ENCODE results near the gene DEPDC5.

Gene DEPDC5

DNA sequence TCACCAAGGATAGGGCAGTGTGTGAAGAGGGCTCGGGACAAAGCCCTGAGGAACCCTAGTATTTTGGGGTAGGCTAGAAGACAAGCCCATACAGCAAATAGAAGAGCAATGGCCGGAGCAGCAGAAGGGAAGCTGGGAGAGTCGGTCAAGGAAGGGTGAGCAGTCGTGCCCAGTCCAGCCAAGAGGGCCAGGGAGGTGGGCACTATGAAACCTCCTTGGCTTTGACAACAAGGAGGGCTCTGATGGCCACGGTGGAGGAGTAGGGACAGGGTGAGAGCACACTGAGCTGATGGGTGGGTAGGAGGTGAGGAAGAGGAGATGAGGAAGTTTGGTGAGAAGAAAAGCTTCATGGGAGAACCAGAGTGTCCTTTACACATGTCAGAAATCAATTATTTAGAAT, 188.3 kb downstream of the DEPDC5 start:
- no peak overlapping the region for H2AFZ ChIP-seq
- no peaks in the 10 kb centered on the region for H3K79me2 ChIP-seq
- no peaks in the 10 kb centered on the region for H3K4me1 ChIP-seq
- H3K27ac ChIP-seq: no peak overlapping the region
- no peaks in the 10 kb centered on the region for H3K27me3 ChIP-seq (ENCODE audit: control insufficient read depth, insufficient read depth, low read length)
- TF ChIP-seq, protein P1, sequence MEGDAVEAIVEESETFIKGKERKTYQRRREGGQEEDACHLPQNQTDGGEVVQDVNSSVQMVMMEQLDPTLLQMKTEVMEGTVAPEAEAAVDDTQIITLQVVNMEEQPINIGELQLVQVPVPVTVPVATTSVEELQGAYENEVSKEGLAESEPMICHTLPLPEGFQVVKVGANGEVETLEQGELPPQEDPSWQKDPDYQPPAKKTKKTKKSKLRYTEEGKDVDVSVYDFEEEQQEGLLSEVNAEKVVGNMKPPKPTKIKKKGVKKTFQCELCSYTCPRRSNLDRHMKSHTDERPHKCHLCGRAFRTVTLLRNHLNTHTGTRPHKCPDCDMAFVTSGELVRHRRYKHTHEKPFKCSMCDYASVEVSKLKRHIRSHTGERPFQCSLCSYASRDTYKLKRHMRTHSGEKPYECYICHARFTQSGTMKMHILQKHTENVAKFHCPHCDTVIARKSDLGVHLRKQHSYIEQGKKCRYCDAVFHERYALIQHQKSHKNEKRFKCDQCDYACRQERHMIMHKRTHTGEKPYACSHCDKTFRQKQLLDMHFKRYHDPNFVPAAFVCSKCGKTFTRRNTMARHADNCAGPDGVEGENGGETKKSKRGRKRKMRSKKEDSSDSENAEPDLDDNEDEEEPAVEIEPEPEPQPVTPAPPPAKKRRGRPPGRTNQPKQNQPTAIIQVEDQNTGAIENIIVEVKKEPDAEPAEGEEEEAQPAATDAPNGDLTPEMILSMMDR (IDR thresholded peaks at IDR 0.05): no peak
- no peak overlapping the region for H3K9ac ChIP-seq
- H3K4me3 ChIP-seq (ENCODE audit: low read depth, low read length): no peak overlapping the region
- H3K4me2 ChIP-seq (ENCODE audit: low read length): no peak overlapping the region
- H3K9me3 ChIP-seq (ENCODE audit: control insufficient read depth, low read length): no peaks in the 10 kb centered on the region
- H3K36me3 ChIP-seq (ENCODE audit: control insufficient read depth, insufficient read depth, low read length): no peaks in the 10 kb centered on the region

DNA sequence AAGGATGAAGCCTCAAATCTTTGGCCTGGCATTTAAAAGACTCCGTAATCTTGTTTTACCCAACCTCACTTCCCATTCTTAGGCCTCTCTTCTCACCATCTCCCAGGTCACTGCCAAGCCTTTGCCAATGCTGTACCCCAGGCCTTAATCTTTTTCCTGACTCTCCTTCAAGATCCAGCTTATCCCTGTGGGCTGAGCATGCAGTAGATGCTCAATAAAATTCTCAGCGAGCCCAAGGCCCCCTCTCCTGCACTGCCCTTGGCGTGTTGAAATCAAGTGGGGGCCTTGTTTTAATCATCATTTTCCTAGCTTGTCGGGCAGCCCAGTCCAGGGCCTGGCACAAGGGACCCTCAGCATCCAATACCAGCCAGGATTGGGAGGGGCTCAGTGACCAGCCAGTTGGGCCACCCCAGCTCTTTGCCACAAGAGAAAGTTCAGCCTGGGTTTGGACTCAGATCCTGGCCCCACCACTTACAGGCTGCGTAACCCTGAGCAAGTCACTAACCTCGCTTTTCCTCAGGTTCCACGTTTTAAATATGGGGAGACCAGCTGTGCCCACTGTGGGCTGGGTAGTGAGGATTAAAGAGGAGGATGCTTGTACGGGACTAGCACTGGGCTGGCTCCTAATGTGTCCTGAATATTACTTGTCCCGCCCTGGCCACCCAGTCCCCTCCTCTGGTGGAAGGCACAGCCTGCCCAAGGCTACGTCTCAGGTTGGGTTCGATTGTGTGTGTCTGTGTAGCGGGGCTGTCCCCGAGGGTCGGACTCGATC, 189.6 kb downstream of the DEPDC5 start:
- Histone ChIP-seq H3K27me3 (ENCODE audit: control insufficient read depth, insufficient read depth, low read length) (no peaks in the 10 kb centered on the region), H3K9ac (no peak overlapping the region), H3K9me3 (ENCODE audit: control insufficient read depth, low read length) (no peaks in the 10 kb centered on the region), H3K4me3 (ENCODE audit: low read depth, low read length) (peak overlapping the region; percentile 64), H3K36me3 (ENCODE audit: control insufficient read depth, insufficient read depth, low read length) (no peaks in the 10 kb centered on the region), H3K27ac (peak overlapping the region; percentile 78), H3K4me2 (ENCODE audit: low read length) (peak overlapping the region; percentile 89), H3K79me2 (no peaks in the 10 kb centered on the region), H3K4me1 (no peaks in the 10 kb centered on the region), H2AFZ (peak overlapping the region; percentile 85)
- TF ChIP-seq, protein P1 (IDR thresholded peaks at IDR 0.05): no peak

DNA sequence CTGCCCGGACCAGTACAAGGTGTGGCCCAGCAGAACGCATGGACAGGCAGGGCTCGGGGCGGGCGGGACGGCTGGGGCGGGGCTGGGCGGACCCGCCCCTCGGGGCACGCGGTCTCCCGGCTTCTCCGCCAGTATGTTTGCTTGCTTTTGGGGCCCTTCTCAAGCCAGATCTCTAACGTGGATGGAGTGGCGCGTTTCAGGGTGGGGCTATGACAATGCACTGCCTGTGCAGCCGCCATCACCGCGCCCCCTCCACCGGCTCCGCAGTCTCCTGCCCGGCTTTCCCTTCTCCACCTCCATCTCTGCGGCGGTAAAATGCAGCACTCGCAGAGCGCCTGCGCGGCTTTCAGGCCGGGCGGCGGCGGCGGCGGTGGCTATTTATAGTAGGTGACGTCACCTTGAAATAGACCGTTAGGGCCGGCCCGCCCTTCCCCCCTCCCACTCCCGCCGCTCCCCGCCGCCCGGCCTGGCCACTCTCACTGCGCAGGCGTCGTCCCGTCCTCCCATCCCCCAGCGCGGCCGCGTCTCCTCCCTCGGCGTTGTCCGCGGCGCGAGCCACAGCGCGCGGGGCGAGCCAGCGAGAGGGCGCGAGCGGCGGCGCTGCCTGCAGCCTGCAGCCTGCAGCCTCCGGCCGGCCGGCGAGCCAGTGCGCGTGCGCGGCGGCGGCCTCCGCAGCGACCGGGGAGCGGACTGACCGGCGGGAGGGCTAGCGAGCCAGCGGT, 190.3 kb downstream of the DEPDC5 start, which contains the start of gene YWHAH:
YWHAH (plus strand) TSS at position 558 of the 722 bp plus-strand sequence. CDS start 199 bp downstream, outside the sequence.
- Histone ChIP-seq H3K4me3 (ENCODE audit: low read depth, low read length) (peak within 1 kb of the TSS; percentile 84), H3K79me2 (no peaks in the 10 kb centered on the region), H3K9ac (peak within 1 kb of the TSS; percentile 53), H2AFZ (peak within 1 kb of the TSS; percentile 85), H3K27ac (peak within 1 kb of the TSS; percentile 78), H3K36me3 (ENCODE audit: control insufficient read depth, insufficient read depth, low read length) (no peaks in the 10 kb centered on the region), H3K4me1 (no peaks in the 10 kb centered on the region), H3K4me2 (ENCODE audit: low read length) (peak within 1 kb of the TSS; percentile 96), H3K27me3 (ENCODE audit: control insufficient read depth, insufficient read depth, low read length) (no peaks in the 10 kb centered on the region), H3K9me3 (ENCODE audit: control insufficient read depth, low read length) (no peaks in the 10 kb centered on the region)
- TF ChIP-seq, protein P1 (IDR thresholded peaks at IDR 0.05): no peak

DNA sequence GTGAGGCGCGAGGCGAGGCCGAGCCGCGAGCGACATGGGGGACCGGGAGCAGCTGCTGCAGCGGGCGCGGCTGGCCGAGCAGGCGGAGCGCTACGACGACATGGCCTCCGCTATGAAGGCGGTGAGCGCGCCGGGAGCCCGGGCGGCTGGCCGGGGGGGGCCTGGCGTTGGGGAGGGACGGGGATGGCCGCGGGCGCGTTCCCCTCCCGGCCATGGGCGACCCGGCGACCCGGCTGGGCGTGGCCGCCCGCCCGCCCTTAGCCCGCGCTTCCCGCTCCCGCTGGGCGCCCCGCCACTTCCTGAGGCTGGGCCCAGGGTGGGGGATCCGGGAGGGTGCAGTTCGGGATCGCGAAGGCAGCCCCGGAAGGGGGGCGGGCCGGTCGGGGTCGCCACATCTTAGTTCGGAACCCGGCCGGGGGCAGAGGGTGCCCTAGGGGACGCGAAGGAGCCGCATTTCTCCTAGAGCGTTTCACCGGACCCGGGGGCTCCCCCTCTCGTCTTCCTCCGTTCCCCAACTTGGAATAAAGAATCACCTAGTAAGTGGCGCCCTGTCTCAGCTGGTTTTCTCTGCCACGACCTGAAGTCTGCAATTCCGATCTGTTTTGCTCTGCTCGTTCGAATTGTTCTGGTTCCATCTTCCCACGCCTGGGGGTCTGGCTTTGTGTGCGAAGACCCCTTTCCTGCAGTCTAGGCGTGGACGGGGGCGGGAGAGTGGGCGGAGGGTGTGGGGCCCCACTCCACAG, 191.1 kb downstream of the DEPDC5 start:
- no peaks in the 10 kb centered on the region for H3K36me3 ChIP-seq (ENCODE audit: control insufficient read depth, insufficient read depth, low read length)
- peak overlapping the region; percentile 76 for H3K27ac ChIP-seq
- TF ChIP-seq, protein P1 (IDR thresholded peaks at IDR 0.05): no peak
- peak overlapping the region; percentile 84 for H3K4me3 ChIP-seq (ENCODE audit: low read depth, low read length)
- H3K4me2 ChIP-seq (ENCODE audit: low read length): peak overlapping the region; percentile 96
- H3K4me1 ChIP-seq: no peaks in the 10 kb centered on the region
- H3K79me2 ChIP-seq: no peaks in the 10 kb centered on the region
- peak overlapping the region; percentile 74 for H2AFZ ChIP-seq
- H3K27me3 ChIP-seq (ENCODE audit: control insufficient read depth, insufficient read depth, low read length): no peaks in the 10 kb centered on the region
- no peaks in the 10 kb centered on the region for H3K9me3 ChIP-seq (ENCODE audit: control insufficient read depth, low read length)
- peak overlapping the region; percentile 53 for H3K9ac ChIP-seq

Data from parathyroid adenoma (tissue), 2 donors.